IMR-90 (cell line): Measurements from ENCODE around the gene TXNDC5. TPM values are rescaled to one million over a fixed set of nuclear protein-coding genes. Genes with fewer than 3 reads are reported as not detected.

ENCODE experiments used
- ATAC-seq: fragments of 200-7000 bp; cut with Tn5 transposase; 2 replicates; pipeline ENCODE4 v1.9.1; 2020; ENCODE audit warnings: low read depth, mild to moderate bottlenecking, moderate library complexity
- BruUV-seq: library from RNA; stranded (reverse); fragments of 400-500 nt; replicated peaks from 2 replicates; lab custom pipeline; 2021; lab: Mats Ljungman, UMichigan
- CTCF ChIA-PET: fragments of 300-600 bp; formaldehyde crosslinking; extraction: SDS; loops from one replicate; lab custom pipeline; 2021; ENCODE audit warnings: antibody characterized with exemption; lab: Yijun Ruan, JAX
- POLR2A ChIA-PET: fragments of 300-600 bp; sonication (Branson Sonifier 250); formaldehyde crosslinking; loops from one replicate; lab custom pipeline; 2022; ENCODE audit warnings: antibody characterized with exemption; ENCODE audit not compliant: unreplicated experiment; lab: Charles Lee
- DNase-seq: peaks from one replicate; pipeline ENCODE4 v3.0.0; 2013
- H2AFZ ChIP-seq: replicated peaks from 2 replicates; pipeline ENCODE3; 2013; ENCODE audit warnings: low read length, mild to moderate bottlenecking; ENCODE audit not compliant: poor library complexity
- H2AK5ac ChIP-seq: 2 replicates; pipeline ENCODE4 v1.6.1; 2013; ENCODE audit warnings: low read depth, low read length, inconsistent platforms
- H2AK9ac ChIP-seq: replicated peaks from 2 replicates; pipeline ENCODE3; 2013; ENCODE audit warnings: mild to moderate bottlenecking, low read depth, low read length, moderate library complexity; ENCODE audit not compliant: poor library complexity
- H2BK120ac ChIP-seq: 2 replicates; pipeline ENCODE4 v1.6.1; 2013; ENCODE audit warnings: low read depth, low read length, inconsistent platforms
- H2BK15ac ChIP-seq: 3 replicates; pipeline ENCODE4 v1.6.1; 2013; ENCODE audit warnings: low read depth, low read length, inconsistent platforms
- H2BK20ac ChIP-seq: 2 replicates; pipeline ENCODE4 v1.6.1; 2013; ENCODE audit warnings: low read depth, mild to moderate bottlenecking, inconsistent platforms, low read length, moderate library complexity
- H2BK5ac ChIP-seq: 2 replicates; pipeline ENCODE4 v1.6.1; 2013; ENCODE audit warnings: mild to moderate bottlenecking, low read depth, low read length, inconsistent platforms; ENCODE audit not compliant: poor library complexity, severe bottlenecking
- H3K14ac ChIP-seq: replicated peaks from 2 replicates; pipeline ENCODE4 v1.6.1; 2013; ENCODE audit warnings: low read depth, low read length, inconsistent platforms
- H3K18ac ChIP-seq: 2 replicates; pipeline ENCODE4 v1.6.1; 2013; ENCODE audit warnings: low read depth, low read length, control low read depth
- H3K23ac ChIP-seq: 2 replicates; pipeline ENCODE4 v1.6.1; 2013; ENCODE audit warnings: low read depth, low read length, inconsistent platforms
- H3K27ac ChIP-seq: 2 replicates; pipeline ENCODE4 v1.5.1; 2013; ENCODE audit warnings: mild to moderate bottlenecking, control low read depth, low read length; ENCODE audit not compliant: insufficient read depth
- H3K27me3 ChIP-seq: 2 replicates; pipeline ENCODE4 v1.6.1; 2013; ENCODE audit warnings: low read length; ENCODE audit not compliant: control insufficient read depth, insufficient read depth
- H3K36me3 ChIP-seq: 2 replicates; pipeline ENCODE4 v1.6.1; 2013; ENCODE audit warnings: low read length, mixed read lengths; ENCODE audit not compliant: control insufficient read depth, insufficient read depth
- H3K4ac ChIP-seq: 2 replicates; pipeline ENCODE4 v1.6.1; 2013; ENCODE audit warnings: low read depth, low read length, inconsistent platforms
- H3K4me1 ChIP-seq: 2 replicates; pipeline ENCODE4 v1.6.1; 2013; ENCODE audit warnings: low read length, mixed read lengths; ENCODE audit not compliant: control insufficient read depth, insufficient read depth
- H3K4me2 ChIP-seq: 2 replicates; pipeline ENCODE4 v1.6.1; 2013; ENCODE audit warnings: low read depth, mild to moderate bottlenecking, control low read depth, low read length, moderate library complexity
- H3K4me3 ChIP-seq: 2 replicates; pipeline ENCODE4 v1.5.1; 2013; ENCODE audit warnings: low read depth, mild to moderate bottlenecking, control low read depth, low read length, moderate library complexity; ENCODE audit not compliant: insufficient read depth
- H3K56ac ChIP-seq: 2 replicates; pipeline ENCODE4 v1.6.1; 2013; ENCODE audit warnings: low read length, inconsistent platforms; ENCODE audit not compliant: insufficient read depth; ENCODE audit errors: extremely low read depth
- H3K79me1 ChIP-seq, 2 experiments: 2 replicates each; pipeline ENCODE4 v1.6.1; 2013; ENCODE audit warnings: low read length in 2 of 2, inconsistent platforms in 1 of 2, low read depth in 1 of 2
- H3K9ac ChIP-seq: 2 replicates; pipeline ENCODE4 v1.6.1; 2013; ENCODE audit warnings: low read depth, low read length, control low read depth
- H3K9me1 ChIP-seq: 2 replicates; pipeline ENCODE4 v1.6.1; 2013; ENCODE audit warnings: low read length, inconsistent platforms; ENCODE audit not compliant: insufficient read depth
- H3K9me3 ChIP-seq: 2 replicates; pipeline ENCODE4 v1.6.1; 2013; ENCODE audit warnings: low read length; ENCODE audit not compliant: control insufficient read depth, insufficient read depth
- H4K20me1 ChIP-seq: 2 replicates; pipeline ENCODE4 v1.6.1; 2013; ENCODE audit warnings: low read length, inconsistent platforms; ENCODE audit not compliant: insufficient read depth
- H4K5ac ChIP-seq: 2 replicates; pipeline ENCODE4 v1.6.1; 2013; ENCODE audit warnings: mild to moderate bottlenecking, low read depth, low read length, control low read depth
- H4K8ac ChIP-seq, 2 experiments: 2 replicates each; pipeline ENCODE4 v1.6.1; 2013; ENCODE audit warnings: low read depth in 2 of 2, low read length in 2 of 2, control low read depth in 1 of 2, inconsistent platforms in 1 of 2
- H4K91ac ChIP-seq: 2 replicates; pipeline ENCODE4 v1.6.1; 2013; ENCODE audit warnings: low read depth, low read length, inconsistent platforms; ENCODE audit not compliant: insufficient read depth
- BHLHE40 ChIP-seq: fragments of 150-350 bp; IDR thresholded peaks from 2 replicates; pipeline ENCODE4 v1.6.1; 2016; ENCODE audit warnings: mild to moderate bottlenecking, low read depth, low read length
- CEBPB ChIP-seq: IDR thresholded peaks from 2 replicates; pipeline ENCODE4 v1.6.1; 2012; ENCODE audit warnings: low read depth, low read length, improper control_type of control experiment
- CHD1 ChIP-seq: IDR thresholded peaks from 2 replicates; pipeline ENCODE4 v1.6.1; 2012; ENCODE audit warnings: low read depth, low read length, improper control_type of control experiment
- CTCF ChIP-seq: conservative IDR thresholded peaks from 2 replicates; pipeline ENCODE4 v1.5.1; 2012; ENCODE audit warnings: mild to moderate bottlenecking, low read depth, low read length, improper control_type of control experiment
- ELK1 ChIP-seq: fragments of 150-350 bp; IDR thresholded peaks from 2 replicates; pipeline ENCODE4 v1.6.1; 2016; ENCODE audit warnings: low read depth, mild to moderate bottlenecking, low read length, moderate library complexity, borderline replicate concordance
- FOS ChIP-seq: fragments of 150-350 bp; IDR thresholded peaks from 2 replicates; pipeline ENCODE4 v1.6.1; 2016; ENCODE audit warnings: low read depth, low read length
- MAFK ChIP-seq: IDR thresholded peaks from 2 replicates; pipeline ENCODE4 v1.6.1; 2012; ENCODE audit warnings: low read depth, low read length, improper control_type of control experiment
- MAZ ChIP-seq: IDR thresholded peaks from 2 replicates; pipeline ENCODE4 v1.6.1; 2012; ENCODE audit warnings: low read depth, mild to moderate bottlenecking, low read length, improper control_type of control experiment, moderate library complexity, borderline replicate concordance
- MXI1 ChIP-seq: IDR thresholded peaks from 2 replicates; pipeline ENCODE4 v1.6.1; 2012; ENCODE audit warnings: low read depth, mild to moderate bottlenecking, low read length, moderate library complexity, borderline replicate concordance
- NFE2L2 ChIP-seq: fragments of 150-350 bp; IDR thresholded peaks from 2 replicates; pipeline ENCODE4 v1.6.1; 2016; ENCODE audit warnings: low read depth, mild to moderate bottlenecking, low read length
- POLR2A ChIP-seq: IDR thresholded peaks from 2 replicates; pipeline ENCODE4 v1.6.1; 2012; ENCODE audit warnings: mild to moderate bottlenecking, low read depth, low read length
- RAD21 ChIP-seq: IDR thresholded peaks from 2 replicates; pipeline ENCODE4 v1.6.1; 2012; ENCODE audit warnings: low read length, improper control_type of control experiment
- RCOR1 ChIP-seq: IDR thresholded peaks from 2 replicates; pipeline ENCODE4 v1.6.1; 2012; ENCODE audit warnings: mild to moderate bottlenecking, low read length, improper control_type of control experiment; ENCODE audit not compliant: insufficient replicate concordance
- RFX5 ChIP-seq: IDR thresholded peaks from 2 replicates; pipeline ENCODE4 v1.8.0; 2012; ENCODE audit warnings: low read depth, mild to moderate bottlenecking, low read length, moderate library complexity
- SMC3 ChIP-seq: fragments of 150-350 bp; IDR thresholded peaks from 2 replicates; pipeline ENCODE4 v1.6.1; 2016; ENCODE audit warnings: low read depth, mild to moderate bottlenecking, antibody characterized with exemption, low read length, moderate library complexity
- USF2 ChIP-seq: fragments of 150-350 bp; IDR thresholded peaks from 2 replicates; pipeline ENCODE4 v1.6.1; 2017; ENCODE audit warnings: mild to moderate bottlenecking, antibody characterized with exemption, low read length, low read depth
- WGBS, 2 experiments: methylation state at CpG; one replicate each; pipeline versions ENCODE4 v1.1.5 to v1.1.7; 2013; ENCODE audit warnings: missing lambda C conversion rate in 2 of 2; ENCODE audit not compliant: insufficient read length in 1 of 2; ENCODE audit errors: extremely low coverage in 2 of 2; 5-methylcytosine and 5-hydroxymethylcytosine counted together
- dilution Hi-C: fragments of 300-500 bp; cut with HindIII; formaldehyde crosslinking; loops from one replicate; pipeline ENCODE4 v1.14.3; 2018; ENCODE audit warnings: low sequenced_read_pairs; ENCODE audit not compliant: unreplicated experiment
- in situ Hi-C: fragments of 300-500 bp; cut with MboI; formaldehyde crosslinking; loops from 3 replicates; pipeline ENCODE4 v1.14.3; 2019; ENCODE audit warnings: low sequenced_read_pairs, inconsistent platforms, mixed read lengths
- intact Hi-C: fragments of 100-400 bp; cut with micrococcal nuclease; formaldehyde crosslinking; loops from 2 replicates; pipeline ENCODE4 v1.10.0; 2022
- polyA plus RNA-seq, 3 experiments: library from polyadenylated mRNA; depleted of rRNA; stranded (reverse); fragments of >200 nt; gene quantifications; 2 replicates each; pipeline ENCODE4 v1.2.3, GENCODE V29; 2012; ENCODE audit warnings: low replicate concordance in 1 of 3
- total RNA-seq: library from RNA; depleted of rRNA; stranded (reverse); fragments of >200 nt; gene quantifications from 2 replicates; pipeline ENCODE4 v1.2.3, GENCODE V29; 2012

Gene TXNDC5
- total and polyA plus RNA-seq, 2 of the 4 experiments (the other 2 are of a cell fraction) = 274 to 439 TPM

GRCh38 chr6:7958464-7958863, 47.9 kb upstream of the TXNDC5 start:
- Histone ChIP-seq H2AK9ac (no peak overlapping the region), H3K9me1 (no peaks in the 10 kb centered on the region), H3K36me3 (no peaks in the 10 kb centered on the region), H3K27ac (no peak overlapping the region), H3K4ac (no peak overlapping the region), H2BK120ac (no peak overlapping the region), H3K9ac (no peak overlapping the region), H3K4me3 (no peak overlapping the region), H3K4me2 (no peak overlapping the region), H2AFZ (no peak overlapping the region), H4K5ac (no peak overlapping the region), H2BK20ac (no peak overlapping the region), H4K8ac (no peak overlapping the region), H2AK5ac (no peak overlapping the region), H3K4me1 (no peaks in the 10 kb centered on the region), H3K27me3 (no peaks in the 10 kb centered on the region), H3K79me1 (no peaks in the 10 kb centered on the region), H3K56ac (no peak overlapping the region), H4K20me1 (no peaks in the 10 kb centered on the region), H3K23ac (no peak overlapping the region), H2BK15ac (no peak overlapping the region), H2BK5ac (no peak overlapping the region), H3K14ac (no peak overlapping the region), H3K9me3 (no peaks in the 10 kb centered on the region), H4K91ac (no peak overlapping the region), H3K18ac (no peak overlapping the region)
- CTCF ChIA-PET = no interaction called here
- dilution Hi-C loops (no loop called here), intact Hi-C loops (no loop called here), in situ Hi-C loops (no loop called here)
- no TSS peak for BruUV-seq
- POLR2A ChIA-PET = no interaction called here
- DNase-seq = no peak
- TF ChIP-seq RAD21 = no peak
- no peak for TF ChIP-seq USF2
- no peak for TF ChIP-seq MAFK
- TF ChIP-seq RFX5 = no peak
- TF ChIP-seq CHD1 = no peak
- no peak for TF ChIP-seq CTCF
- TF ChIP-seq CEBPB = no peak
- TF ChIP-seq ELK1 = no peak
- no peak for TF ChIP-seq NFE2L2
- no peak for TF ChIP-seq MXI1
- TF ChIP-seq BHLHE40 = no peak
- TF ChIP-seq RCOR1 = no peak
- no peak for TF ChIP-seq SMC3
- TF ChIP-seq MAZ = no peak
- no peak for TF ChIP-seq POLR2A
- no peak for TF ChIP-seq FOS
- no CpG with 5 or more reads among the region's 1 CpG for WGBS, 2 experiments
- ATAC-seq = no peak
